Measurements from ENCODE around the gene KMO.

The KMO gene

DNA sequence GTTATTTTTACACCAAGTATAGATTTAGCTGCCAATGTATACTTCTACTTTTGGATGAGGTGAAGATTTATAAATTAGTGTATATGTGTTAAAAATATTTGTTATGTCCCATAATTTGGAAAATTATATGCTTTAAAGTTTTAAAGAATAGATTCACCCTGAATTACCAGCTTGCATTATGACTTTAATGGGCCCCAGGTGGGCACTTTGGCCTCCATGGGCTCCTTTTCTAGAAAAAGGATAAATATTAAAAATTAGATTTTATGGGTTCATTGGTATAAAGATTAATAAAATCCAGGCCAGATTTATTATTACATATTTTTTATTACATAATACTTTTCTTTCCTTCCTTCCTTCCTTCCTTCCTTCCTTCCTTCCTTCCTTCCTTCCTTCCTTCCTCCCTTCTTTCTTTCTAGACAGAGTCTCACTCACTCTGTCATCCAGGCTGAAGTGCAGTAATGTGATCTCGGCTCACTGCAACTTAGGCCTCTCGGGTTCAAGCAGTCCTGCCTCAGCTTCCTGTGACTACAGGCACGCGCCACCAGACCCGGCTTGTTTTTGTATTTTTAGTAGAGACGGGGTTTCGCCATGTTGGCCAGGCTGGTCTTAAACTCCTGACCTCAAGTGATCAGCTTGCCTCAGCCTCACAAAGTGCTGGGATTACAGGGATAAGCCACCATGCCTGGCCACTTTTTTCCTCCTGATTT lies 21.9 kb downstream of the KMO start:
- H3K9me3 Mint-ChIP-seq: no peaks in the 10 kb centered on the region
- H3K4me3 Mint-ChIP-seq: no peak overlapping the region
- H3K27me3 Mint-ChIP-seq: peaks cover 1% of the 10 kb centered on the region
- H3K36me3 Mint-ChIP-seq: no peaks in the 10 kb centered on the region
- H3K27ac Mint-ChIP-seq: no peak overlapping the region
- CTCF ChIA-PET: interaction anchor here (1.2 kb wide), 1 partner anchor 22 kb away, joined by 3 read pairs; the partner anchor contains the start of gene KMO
- peaks cover 22% of the 10 kb centered on the region for H3K4me1 Mint-ChIP-seq
- no peak for DNase-seq

GRCh38 chr1:241555526-241555925 lies 23.3 kb downstream of the KMO start:
- CTCF ChIA-PET: interaction anchor here (0.7 to 1.1 kb wide), 2 partner anchors 430 to 443 kb away, joined by 3 read pairs; partner anchors contain the start of gene MAP1LC3C

DNA sequence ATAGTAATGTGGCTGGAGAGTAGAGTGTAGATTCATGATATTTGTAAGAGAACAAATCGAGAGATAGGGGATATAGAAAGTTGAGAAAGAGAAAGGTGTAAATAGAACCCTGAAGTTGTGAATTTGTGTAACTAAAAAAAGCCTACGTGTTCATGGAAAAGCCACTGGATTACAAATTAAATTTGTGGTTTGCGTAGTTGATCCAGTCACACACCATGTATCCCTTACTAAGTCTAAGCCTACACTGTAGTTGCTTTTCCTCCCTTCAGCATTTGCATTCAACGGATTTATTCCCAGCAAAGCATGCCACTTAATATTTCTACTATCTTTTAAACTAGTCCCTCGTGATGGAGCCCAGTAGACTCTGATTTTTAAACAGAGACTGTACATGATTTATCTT lies 24.9 kb downstream of the KMO start:
- Mint-ChIP-seq H3K4me3 (no peak overlapping the region), H3K27ac (no peak overlapping the region), H3K36me3 (no peaks in the 10 kb centered on the region), H3K27me3 (no peaks in the 10 kb centered on the region), H3K4me1 (peaks cover 8% of the 10 kb centered on the region), H3K9me3 (no peaks in the 10 kb centered on the region)
- CTCF ChIA-PET: no interaction called here
- no peak for DNase-seq

More at GRCh38 chr1:241555526-241555925, 23.3 kb downstream of the KMO start:
- no peak overlapping the region for H3K4me3 Mint-ChIP-seq
- H3K9me3 Mint-ChIP-seq: no peaks in the 10 kb centered on the region
- H3K27me3 Mint-ChIP-seq: no peaks in the 10 kb centered on the region
- DNase-seq: no peak
- H3K27ac Mint-ChIP-seq: no peak overlapping the region
- H3K4me1 Mint-ChIP-seq: peaks cover 22% of the 10 kb centered on the region
- no peaks in the 10 kb centered on the region for H3K36me3 Mint-ChIP-seq

- Mint-ChIP-seq H3K36me3 (no peaks in the 10 kb centered on the region), H3K4me1 (peaks cover 2% of the 10 kb centered on the region), H3K9me3 (no peaks in the 10 kb centered on the region), H3K27ac (no peak overlapping the region), H3K27me3 (no peaks in the 10 kb centered on the region), H3K4me3 (no peak overlapping the region)
- CTCF ChIA-PET: no interaction called here
- no peak for DNase-seq
Measured at GRCh38 chr1:241557551-241558193, 25.5 kb downstream of the KMO start.

DNA sequence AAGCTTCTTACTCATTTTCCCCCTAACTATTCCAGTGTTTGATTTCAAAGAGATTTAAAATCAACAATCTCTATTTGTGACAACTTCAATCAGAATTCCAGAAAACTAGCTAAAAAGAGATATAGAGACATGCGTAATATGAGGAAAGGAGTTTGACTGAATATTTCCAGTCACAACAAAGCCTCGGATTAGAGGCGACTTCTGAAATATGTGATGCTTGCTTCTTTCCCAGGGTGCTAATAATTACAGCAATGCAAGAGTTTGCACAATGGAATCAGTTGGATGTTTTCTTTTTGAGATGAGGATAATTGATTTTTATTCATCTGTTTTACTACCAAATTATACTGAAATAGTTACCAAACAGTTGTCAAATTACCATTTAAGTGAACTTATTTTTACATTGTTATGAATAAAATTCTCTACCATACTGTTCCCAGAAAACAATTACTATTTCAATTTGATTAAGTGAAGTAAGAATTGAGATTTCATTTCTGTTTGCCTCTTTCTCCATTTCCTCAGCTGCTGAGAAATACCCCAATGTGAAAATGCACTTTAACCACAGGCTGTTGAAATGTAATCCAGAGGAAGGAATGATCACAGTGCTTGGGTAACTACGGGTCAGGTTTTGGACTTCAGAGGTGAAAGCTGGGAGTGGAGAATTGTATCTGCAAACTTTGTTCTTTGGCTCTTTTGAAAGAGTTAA lies 28.1 kb downstream of the KMO start:
- H3K27ac Mint-ChIP-seq: no peak overlapping the region
- CTCF ChIA-PET: no interaction called here
- no peak overlapping the region for H3K4me3 Mint-ChIP-seq
- H3K27me3 Mint-ChIP-seq: no peaks in the 10 kb centered on the region
- H3K36me3 Mint-ChIP-seq: no peaks in the 10 kb centered on the region
- no peaks in the 10 kb centered on the region for H3K4me1 Mint-ChIP-seq
- no peaks in the 10 kb centered on the region for H3K9me3 Mint-ChIP-seq
- DNase-seq: no peak

- Mint-ChIP-seq H3K27me3 (no peaks in the 10 kb centered on the region), H3K4me3 (no peak overlapping the region), H3K27ac (no peak overlapping the region), H3K36me3 (no peaks in the 10 kb centered on the region), H3K9me3 (no peaks in the 10 kb centered on the region), H3K4me1 (no peaks in the 10 kb centered on the region)
- CTCF ChIA-PET: no interaction called here
- no peak for DNase-seq
Measured at GRCh38 chr1:241560849-241561187, 28.6 kb downstream of the KMO start.

DNA sequence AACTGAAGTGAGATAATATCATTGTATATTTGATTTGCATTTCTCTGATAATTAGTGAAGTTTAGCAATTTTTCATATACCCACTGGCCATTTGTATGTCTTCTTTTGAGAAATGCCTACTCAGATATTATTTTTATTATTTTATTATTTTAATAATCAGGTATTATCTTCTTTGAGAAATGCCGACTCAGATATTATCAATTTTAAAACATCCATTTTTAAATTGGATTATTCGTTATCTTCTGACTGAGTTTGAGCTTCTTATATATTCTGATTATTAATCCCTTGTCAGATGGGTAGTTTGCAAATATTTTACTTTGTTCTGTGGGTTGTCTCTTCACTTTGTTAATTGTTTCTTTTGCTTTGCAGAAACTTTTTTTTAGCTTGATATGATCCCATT lies 37.7 kb downstream of the KMO start:
- no peak for DNase-seq
- CTCF ChIA-PET: interaction anchor here (1.3 kb wide), 1 partner anchor 22 kb away, joined by 5 read pairs; no protein-coding TSS in a partner anchor
- H3K9me3 Mint-ChIP-seq: no peaks in the 10 kb centered on the region
- H3K36me3 Mint-ChIP-seq: no peaks in the 10 kb centered on the region
- no peak overlapping the region for H3K27ac Mint-ChIP-seq
- no peaks in the 10 kb centered on the region for H3K27me3 Mint-ChIP-seq
- H3K4me3 Mint-ChIP-seq: no peak overlapping the region
- no peaks in the 10 kb centered on the region for H3K4me1 Mint-ChIP-seq

GRCh38 chr1:241574154-241574553 lies 42.0 kb downstream of the KMO start:
- H3K4me3 Mint-ChIP-seq: no peak overlapping the region
- no peak for DNase-seq

DNA sequence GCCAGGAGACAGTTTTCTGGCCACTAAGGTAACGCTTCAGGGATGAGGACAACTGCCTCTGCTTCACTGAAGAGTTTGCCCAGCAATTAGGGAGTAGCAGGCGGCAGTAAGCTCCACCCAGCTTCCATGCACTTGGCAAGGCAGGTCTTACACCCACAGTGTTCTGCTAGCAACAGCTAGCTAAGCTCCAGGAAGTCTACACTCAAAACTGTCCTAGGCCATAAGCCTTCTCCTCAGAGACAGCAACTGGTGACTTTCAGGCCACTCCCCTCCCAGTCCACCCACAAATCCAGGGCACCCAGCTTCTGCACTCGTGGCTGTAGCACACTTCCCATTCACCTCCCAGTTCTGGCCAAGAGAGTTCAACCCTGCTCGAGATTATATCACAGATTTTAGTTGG lies 47.3 kb downstream of the KMO start:
- Mint-ChIP-seq H3K27me3 (peaks cover 9% of the 10 kb centered on the region), H3K4me1 (peaks cover 3% of the 10 kb centered on the region), H3K36me3 (no peaks in the 10 kb centered on the region), H3K27ac (no peak overlapping the region), H3K9me3 (peaks cover 10% of the 10 kb centered on the region), H3K4me3 (no peak overlapping the region)
- CTCF ChIA-PET: no interaction called here
- no peak for DNase-seq

More at GRCh38 chr1:241574154-241574553, 42.0 kb downstream of the KMO start:
- peaks cover 2% of the 10 kb centered on the region for H3K27me3 Mint-ChIP-seq
- peaks cover 10% of the 10 kb centered on the region for H3K9me3 Mint-ChIP-seq
- no peak overlapping the region for H3K27ac Mint-ChIP-seq
- H3K36me3 Mint-ChIP-seq: no peaks in the 10 kb centered on the region
- CTCF ChIA-PET: no interaction called here
- H3K4me1 Mint-ChIP-seq: peaks cover 3% of the 10 kb centered on the region

DNA sequence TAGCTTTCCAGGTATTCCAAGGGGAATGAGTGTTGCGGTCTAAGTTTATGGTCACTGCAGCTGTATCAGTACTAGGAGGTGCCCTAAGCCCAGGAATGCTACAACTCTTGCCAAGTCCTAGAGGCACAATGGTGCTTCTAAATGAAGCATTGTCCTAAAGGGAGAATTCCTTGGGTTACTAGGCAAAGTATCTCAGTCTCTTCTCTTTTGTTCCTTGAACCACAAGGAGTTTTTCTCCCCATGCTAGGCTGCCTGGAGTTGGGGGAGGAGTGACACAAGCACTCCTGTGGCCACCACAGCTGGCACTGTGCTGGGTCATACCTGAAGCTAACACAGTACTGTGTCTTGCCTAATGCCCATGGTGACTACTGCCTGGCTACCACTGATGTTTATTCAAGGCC lies 50.7 kb downstream of the KMO start:
- no peak overlapping the region for H3K27ac Mint-ChIP-seq
- CTCF ChIA-PET: no interaction called here
- peaks cover 9% of the 10 kb centered on the region for H3K27me3 Mint-ChIP-seq
- no peak for DNase-seq
- H3K36me3 Mint-ChIP-seq: no peaks in the 10 kb centered on the region
- no peaks in the 10 kb centered on the region for H3K4me1 Mint-ChIP-seq
- no peaks in the 10 kb centered on the region for H3K9me3 Mint-ChIP-seq
- H3K4me3 Mint-ChIP-seq: no peak overlapping the region

GRCh38 chr1:241586905-241587512 lies 54.8 kb downstream of the KMO start:
- no peaks in the 10 kb centered on the region for H3K9me3 Mint-ChIP-seq
- DNase-seq: no peak
- CTCF ChIA-PET: interaction anchor here (0.6 kb wide), 1 partner anchor 25 kb away, joined by 3 read pairs; no protein-coding TSS in a partner anchor
- H3K36me3 Mint-ChIP-seq: no peaks in the 10 kb centered on the region
- no peak overlapping the region for H3K27ac Mint-ChIP-seq
- peaks cover 4% of the 10 kb centered on the region for H3K27me3 Mint-ChIP-seq
- H3K4me3 Mint-ChIP-seq: no peak overlapping the region
- no peaks in the 10 kb centered on the region for H3K4me1 Mint-ChIP-seq

- Mint-ChIP-seq H3K36me3 (peaks cover 3% of the 10 kb centered on the region), H3K4me1 (no peaks in the 10 kb centered on the region), H3K4me3 (no peak overlapping the region), H3K27ac (no peak overlapping the region), H3K9me3 (no peaks in the 10 kb centered on the region), H3K27me3 (no peaks in the 10 kb centered on the region)
- CTCF ChIA-PET: no interaction called here
- DNase-seq: no peak
Measured at GRCh38 chr1:241589521-241589920, 57.3 kb downstream of the KMO start.

DNA sequence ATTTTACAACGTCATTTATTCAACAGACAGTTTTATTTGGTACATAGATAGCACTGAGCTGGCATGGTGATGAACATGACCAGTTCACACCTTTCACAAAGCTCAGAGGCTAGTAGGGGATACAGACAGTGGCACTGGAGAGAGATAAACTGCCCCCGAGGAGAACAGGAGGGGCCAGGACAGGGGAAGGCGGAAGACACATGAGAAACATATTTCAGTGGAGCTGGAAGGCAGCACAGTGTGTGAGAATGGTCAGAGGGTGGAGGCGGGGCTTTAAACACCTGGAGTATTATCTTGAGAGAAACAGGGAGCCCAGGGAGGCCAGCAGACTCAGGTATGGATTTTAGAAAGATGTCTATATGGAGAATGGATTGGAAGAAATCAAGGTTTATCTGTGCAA lies 58.5 kb downstream of the KMO start:
- no peak for DNase-seq
- Mint-ChIP-seq H3K4me3 (no peak overlapping the region), H3K27me3 (no peaks in the 10 kb centered on the region), H3K27ac (no peak overlapping the region), H3K36me3 (peaks cover 7% of the 10 kb centered on the region), H3K9me3 (no peaks in the 10 kb centered on the region), H3K4me1 (no peaks in the 10 kb centered on the region)
- CTCF ChIA-PET: interaction anchor here (1.4 kb wide), 2 partner anchors 20 to 37 kb away, joined by 3 read pairs; no protein-coding TSS in a partner anchor

- H3K27me3 Mint-ChIP-seq: no peaks in the 10 kb centered on the region
- H3K36me3 Mint-ChIP-seq: peaks cover 9% of the 10 kb centered on the region
- H3K4me1 Mint-ChIP-seq: no peaks in the 10 kb centered on the region
- H3K27ac Mint-ChIP-seq: no peak overlapping the region
- no peak overlapping the region for H3K4me3 Mint-ChIP-seq
- CTCF ChIA-PET: interaction anchor here (1.4 kb wide), 3 partner anchors 20 to 36 kb away, joined by 3 to 5 read pairs (median 3); no protein-coding TSS in a partner anchor
- no peak for DNase-seq
- H3K9me3 Mint-ChIP-seq: no peaks in the 10 kb centered on the region
Measured at GRCh38 chr1:241591317-241591716, 59.1 kb downstream of the KMO start.
